Raji (cell line): ENCODE results near the gene PTPRD.

Experiments used
- POLR2A ChIP-seq: IDR thresholded peaks from 2 replicates; pipeline ENCODE4 v1.6.1; 2011; ENCODE audit warnings: low read depth, low read length, control low read depth; ENCODE audit not compliant: insufficient read depth

PTPRD gene

DNA sequence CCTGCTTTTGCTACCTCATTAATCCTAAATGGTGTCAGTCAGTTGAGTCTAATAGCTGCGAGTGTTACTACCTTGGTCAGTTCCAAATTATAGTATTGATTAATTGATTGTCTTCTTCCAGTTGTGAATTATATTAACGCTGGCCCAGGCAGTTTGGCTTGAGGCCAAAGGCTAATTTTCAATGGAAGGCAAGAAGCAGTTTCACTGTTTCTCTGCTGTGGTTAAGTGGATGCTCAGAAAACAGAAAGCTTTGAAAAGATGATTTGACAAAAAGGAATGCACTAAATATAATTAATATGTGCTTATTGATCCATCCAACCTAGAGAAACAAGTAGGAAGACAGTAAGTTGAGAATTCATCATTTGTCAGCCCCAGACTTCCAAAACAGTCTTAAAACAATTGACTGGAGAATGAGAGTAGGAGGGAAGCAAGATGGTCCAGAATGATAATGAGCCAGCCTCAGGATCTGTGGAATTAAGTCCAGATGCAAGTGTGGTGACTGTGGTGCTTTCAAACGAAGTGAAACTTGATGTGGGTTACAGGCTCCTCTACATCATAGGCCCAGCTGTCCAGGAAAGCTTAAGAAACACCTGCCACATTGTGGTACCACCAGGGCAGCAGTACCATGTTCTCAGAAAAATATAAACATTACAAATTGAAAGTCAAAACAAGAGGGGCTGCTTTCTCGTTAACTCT lies 1442.2 kb downstream of the PTPRD start:
- no peak for TF ChIP-seq POLR2A

DNA sequence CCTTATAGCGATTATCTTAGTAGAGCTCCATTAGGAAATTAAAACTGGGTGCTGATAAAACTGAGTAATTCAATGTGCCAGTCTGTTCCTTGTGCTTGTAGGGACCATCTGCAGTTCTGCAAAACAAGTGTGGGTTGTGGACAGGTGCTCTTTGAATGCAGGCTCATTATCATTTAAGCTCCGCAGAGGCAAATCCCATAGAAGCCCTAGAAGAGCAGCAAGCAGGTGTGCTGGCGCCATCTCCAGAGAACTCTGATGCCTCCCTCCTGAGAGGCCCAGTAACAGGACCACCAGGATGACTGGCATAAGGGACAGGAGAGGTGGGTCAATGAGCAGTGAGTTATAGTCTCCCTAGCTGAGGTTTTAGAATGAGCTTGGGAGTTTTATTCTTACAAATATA lies 1470.8 kb downstream of the PTPRD start:
- no peak for TF ChIP-seq POLR2A

DNA sequence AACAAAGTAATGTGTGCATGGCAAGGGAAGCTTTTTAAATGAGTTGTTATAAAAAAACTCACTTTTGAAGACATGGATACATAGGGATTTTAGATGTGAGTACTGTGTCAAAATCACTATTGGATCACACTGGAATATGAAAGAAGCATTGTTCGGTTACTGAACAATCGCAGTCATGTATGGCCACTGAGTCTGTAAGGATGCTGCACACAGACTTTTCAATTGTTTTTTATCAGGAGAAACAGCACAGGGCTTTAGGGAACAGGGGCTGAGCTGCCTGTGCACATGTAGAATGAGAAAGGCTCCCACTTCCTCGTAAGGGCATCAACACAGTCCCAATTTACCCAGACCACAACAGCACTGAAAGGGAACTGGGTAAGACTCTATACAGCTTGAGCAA lies 1479.3 kb downstream of the PTPRD start:
- TF ChIP-seq POLR2A = no peak

DNA sequence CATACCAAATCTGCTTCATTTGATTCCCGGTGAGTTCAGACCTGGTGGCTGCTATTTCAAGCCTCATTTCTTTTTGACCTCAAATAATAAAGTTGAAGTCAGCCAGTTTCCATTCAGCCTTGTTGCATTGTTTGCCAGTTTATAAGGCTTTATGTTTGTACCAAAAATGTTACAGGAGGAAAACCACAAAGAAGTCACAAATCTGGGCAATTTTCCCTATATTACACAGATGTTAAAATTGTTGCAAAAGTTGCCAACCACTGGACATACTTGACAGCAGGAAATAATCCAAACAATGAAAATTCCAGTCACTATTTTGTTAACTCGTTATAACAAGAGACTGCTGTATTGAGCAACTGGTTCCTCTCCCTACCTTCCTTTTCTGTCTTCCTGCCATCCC lies 1488.2 kb downstream of the PTPRD start:
- TF ChIP-seq POLR2A = no peak

DNA sequence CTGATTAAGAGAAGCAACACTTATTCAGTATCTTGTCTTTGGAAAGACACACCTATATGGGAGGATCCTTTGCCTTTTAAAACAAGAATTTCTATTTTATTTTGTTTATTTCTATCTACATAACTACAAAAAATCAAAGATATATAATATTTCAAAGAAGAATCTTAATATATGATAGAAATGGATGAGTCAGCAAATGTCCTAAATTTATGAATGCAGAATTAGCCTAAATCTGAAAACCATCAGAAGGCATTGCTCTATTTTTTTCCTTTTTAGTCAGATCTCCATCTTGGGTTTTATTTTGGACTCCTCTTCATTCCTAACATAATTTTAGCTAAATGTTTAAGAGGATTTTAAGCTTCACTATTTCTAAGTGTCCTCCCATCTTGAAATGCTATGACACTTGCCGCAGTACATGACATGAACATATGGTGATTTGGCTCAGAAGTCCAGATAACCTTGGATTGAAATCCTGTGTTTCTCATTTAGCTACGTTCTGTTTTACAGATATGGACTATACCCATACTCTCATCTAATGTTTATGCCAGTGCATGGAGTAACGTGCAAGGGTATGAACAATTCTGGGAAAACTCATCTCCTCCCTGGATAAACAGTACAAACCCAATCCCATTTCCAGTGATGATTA lies 1490.4 kb downstream of the PTPRD start:
- no peak for TF ChIP-seq POLR2A

DNA sequence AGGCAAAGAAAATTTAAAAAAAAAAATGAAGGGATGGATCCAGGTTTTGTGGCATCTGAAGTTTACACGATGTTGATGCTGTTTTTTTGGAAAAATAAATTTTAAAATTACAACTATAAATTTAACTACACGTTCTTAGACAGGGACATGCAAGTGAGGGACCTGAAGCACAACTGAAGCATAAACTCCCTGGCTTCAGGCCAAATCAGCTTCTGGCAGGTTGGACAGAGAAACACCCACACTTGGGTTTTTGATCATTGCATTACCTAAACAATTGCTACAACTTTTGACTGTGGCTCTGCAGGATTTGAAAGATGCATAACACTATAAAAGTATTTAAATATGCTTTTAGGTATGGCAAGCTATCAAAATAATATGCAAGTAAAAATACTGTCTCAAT lies 1494.9 kb downstream of the PTPRD start:
- TF ChIP-seq POLR2A = no peak

DNA sequence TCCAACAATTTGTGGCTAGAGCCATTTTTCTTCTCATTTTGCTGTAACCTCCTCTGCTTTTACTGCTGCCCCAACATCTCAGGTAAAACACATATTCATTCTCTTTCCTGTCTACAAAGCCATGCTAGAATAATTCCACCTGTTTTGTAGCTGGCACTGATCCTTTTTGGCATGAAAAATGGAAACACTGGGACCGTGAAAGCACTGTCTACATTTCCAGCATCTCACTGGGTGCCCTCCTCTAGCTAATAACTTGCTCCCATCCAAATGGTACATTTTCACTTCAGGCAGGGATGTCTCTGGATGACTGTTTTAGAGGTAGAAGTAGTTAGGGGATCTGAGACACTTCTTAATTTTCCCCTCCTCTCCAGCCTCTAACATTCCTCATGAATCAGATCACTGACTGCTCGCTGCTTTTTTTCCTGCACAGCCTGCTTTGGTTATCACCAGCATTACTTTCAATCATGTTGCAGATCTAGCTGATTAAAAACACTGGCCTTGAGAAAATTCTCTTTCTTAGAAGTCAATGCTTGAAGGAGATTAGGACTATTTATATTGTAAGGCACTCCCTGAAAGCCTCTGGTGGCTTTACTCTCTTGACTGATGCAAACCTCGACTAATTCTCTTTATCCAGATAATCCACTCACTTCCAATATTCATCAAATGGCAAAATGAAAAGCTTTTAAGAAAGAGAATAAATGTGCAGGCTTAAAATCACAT lies 1500.6 kb downstream of the PTPRD start:
- TF ChIP-seq POLR2A = no peak

DNA sequence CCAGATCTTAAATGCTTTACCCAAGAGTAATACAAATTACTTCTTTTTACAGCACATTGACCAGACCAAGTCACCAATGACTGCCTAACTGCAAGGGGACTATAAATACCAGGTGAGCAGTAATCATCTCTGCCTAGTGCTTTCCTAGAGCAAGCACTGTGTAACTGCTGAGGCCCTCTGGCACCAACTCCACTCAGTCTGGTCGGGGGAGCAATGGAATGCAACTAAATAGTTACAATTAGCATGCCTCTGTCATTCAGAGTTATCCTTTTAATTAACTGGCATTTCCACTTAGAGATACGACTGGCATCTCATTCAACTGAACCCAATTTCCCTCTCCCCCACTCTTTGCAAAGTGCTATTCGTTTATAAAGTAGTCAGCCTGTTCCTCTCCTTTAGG lies 1504.2 kb downstream of the PTPRD start:
- TF ChIP-seq POLR2A = no peak

DNA sequence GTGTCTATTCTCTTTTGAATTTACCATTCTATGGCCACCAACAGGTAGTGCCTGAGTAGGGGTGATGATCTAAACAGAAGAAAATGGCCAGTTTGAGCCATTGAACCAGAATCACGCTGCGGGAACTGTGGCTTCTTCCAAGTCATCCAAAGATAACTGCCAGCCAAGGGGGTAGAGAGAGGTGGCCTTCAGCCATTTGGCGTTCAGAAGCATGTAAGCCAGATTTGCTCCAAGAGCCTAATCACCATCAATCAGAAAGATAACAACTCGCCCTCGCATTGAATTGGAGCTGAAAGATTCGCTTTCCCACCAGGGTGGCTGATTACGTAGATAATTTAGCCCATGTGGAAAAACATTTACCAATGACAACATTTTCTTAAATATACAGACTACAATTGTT lies 1510.5 kb downstream of the PTPRD start:
- no peak for TF ChIP-seq POLR2A

DNA sequence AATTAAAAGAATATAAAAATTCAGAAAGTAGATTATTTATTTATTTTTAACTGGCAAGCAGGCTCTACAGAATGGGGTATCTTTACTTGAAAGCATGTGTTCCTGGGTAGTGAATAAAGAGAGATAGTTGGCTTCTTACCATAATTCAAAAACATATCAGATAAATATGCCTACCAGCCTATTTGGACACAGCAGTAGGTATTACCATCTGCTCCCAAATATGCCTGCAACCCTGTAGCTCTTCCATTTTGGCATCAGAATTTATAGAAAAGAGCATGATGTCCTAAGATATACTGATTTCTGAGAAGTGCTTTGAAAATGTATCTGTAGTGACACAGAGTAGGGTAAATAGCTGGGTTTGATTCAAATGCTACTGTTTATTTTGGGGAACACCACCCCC lies 1512.7 kb downstream of the PTPRD start:
- TF ChIP-seq POLR2A = no peak

DNA sequence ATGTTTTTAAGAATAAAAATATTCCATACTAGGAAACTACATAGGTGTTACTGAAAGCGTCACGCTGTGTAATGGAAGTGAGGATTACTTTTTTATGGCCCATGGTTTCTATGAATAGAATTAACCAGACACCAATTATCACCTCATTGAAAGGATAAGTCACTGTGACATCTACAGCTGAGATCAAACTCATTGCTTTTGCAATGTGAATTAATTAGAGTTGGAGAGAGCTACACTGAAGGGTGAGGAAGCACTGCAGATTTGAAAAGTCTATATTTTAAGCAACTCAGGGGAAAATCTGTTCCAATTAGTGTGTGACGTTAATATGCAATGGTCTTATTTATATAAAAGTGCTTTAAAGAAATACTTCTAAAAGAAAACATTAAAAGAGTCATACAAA lies 1513.2 kb downstream of the PTPRD start:
- no peak for TF ChIP-seq POLR2A

DNA sequence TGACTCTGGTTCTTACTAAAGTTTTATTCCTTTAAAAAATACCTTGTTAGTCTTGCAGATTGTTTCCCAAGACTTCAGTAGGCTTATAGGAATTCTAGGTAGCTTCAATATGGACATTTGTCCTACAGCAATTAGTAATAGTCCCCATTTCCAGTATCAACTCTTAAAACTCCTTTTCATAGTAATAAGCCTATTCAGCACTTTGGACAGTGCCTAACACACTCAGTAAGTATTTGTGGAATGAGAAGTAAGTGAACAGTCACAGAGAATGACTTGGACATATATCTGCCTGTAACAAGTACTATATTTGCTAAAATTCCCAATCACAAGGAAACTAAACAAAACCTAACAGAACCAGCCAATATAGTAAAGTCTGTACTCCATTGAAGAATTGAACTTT lies 1521.4 kb downstream of the PTPRD start:
- no peak for TF ChIP-seq POLR2A

DNA sequence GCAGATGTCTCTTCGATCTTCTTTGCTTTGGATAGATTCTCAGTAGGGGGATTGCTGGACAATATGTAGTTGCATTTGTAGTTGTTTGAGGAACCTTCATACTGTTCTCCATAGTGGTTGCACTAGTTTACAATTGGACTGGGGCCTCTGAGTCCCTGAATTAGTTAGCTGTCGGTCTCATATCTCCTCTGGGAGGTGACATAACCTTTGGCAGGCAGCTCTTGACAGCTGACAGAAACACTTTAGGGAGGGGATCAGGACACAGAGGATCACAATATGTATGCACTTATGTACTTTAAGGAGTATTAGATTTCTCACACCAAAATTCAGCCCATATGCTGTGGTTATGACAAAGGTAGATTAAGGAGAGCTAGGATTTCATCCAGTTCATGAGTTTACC lies 1533.3 kb downstream of the PTPRD start:
- no peak for TF ChIP-seq POLR2A

DNA sequence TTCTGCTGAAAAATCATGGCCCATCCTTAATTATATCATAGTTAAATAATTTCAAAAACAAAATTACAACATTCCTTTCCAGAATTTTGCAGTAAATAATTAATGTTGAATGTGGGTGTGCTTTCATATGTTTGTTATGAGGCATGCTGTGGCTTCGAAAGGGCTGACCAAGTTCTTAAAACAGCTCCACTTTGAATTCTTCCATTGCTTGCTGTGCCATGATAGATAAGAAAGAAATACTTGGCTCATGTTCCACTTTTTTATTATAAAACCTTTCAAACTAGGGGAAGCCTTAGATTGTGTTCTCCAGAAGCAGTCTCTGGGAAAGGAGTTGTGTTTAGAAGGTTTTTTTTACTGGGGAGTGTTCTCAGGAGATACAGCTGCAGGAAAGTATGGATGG lies 1534.5 kb downstream of the PTPRD start:
- TF ChIP-seq POLR2A = no peak

DNA sequence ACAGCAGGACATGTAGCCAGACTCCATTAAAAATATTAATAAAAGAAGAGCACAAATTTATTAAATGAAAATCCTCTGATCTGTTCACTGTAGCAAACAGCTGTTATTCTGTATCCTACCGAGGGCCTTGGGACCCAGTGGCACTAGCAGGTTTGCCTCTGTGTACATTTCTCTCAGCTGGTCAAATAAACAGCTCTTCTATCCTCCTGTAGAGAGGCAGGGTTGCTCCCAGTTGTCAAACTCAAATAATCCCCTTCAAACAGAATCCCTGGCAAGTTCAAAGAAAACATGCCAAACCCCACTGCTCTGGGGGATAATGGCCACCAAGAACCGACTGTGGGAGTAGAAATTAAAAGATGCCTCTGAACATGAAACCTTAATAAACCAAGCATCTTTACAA lies 1551.2 kb downstream of the PTPRD start:
- no peak for TF ChIP-seq POLR2A

DNA sequence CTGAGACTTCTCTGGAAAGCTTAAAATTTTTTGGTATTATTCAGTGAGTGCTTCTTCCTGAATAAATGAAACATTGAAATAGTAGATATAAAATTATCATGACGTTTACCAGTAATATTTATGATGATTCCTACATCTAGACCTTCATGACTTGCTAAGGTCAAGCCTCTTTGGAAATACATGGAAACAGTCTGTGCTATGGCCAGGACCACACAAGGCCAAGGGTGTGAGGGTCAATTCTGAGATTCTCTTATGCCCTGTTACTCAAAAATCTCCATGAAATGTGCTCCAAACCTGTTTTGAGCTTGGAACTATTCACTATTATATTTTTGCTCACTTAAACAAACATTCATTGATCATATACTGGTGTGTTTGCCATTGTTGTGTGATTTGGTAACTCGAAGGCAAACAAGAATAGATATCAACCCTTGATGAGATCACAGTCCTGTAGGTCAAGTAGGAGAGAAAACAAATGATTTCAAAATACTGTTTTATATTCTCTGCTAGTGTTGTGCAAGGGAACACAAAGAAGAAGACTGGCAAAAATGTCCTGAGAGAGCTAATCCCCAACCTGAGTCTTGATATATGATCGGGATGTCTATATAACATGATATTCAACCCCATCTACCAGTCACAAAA lies 1558.3 kb downstream of the PTPRD start:
- no peak for TF ChIP-seq POLR2A
